Hepatocyte (in vitro differentiated cells): ENCODE measurements around the gene SLC25A28. TPM values are rescaled to one million over a fixed set of nuclear protein-coding genes. Genes with fewer than 3 reads are reported as not detected.

Experiments
- DNase-seq: peaks from one replicate; pipeline ENCODE4 v3.0.0-alpha.2; 2016; ENCODE audit warnings: low spot score
- H2AFZ ChIP-seq: fragments of 200-600 bp; sonication (generic); 2 replicates; pipeline ENCODE4 v1.6.0; 2016; ENCODE audit warnings: antibody characterized with exemption, mild to moderate bottlenecking
- H3K27ac ChIP-seq: fragments of 200-600 bp; sonication (generic); 2 replicates; pipeline ENCODE4 v1.5.1; 2016; ENCODE audit warnings: mild to moderate bottlenecking
- H3K27me3 ChIP-seq: fragments of 200-600 bp; sonication (generic); 2 replicates; pipeline ENCODE4 v1.6.1; 2016
- H3K36me3 ChIP-seq: fragments of 200-600 bp; sonication (generic); replicated peaks from 2 replicates; pipeline ENCODE4 v1.5.1; 2016; ENCODE audit warnings: low read depth; ENCODE audit not compliant: insufficient read depth
- H3K4me1 ChIP-seq: fragments of 200-600 bp; sonication (generic); 2 replicates; pipeline ENCODE4 v1.5.1; 2016; ENCODE audit warnings: mild to moderate bottlenecking, moderate library complexity; ENCODE audit not compliant: insufficient read depth
- H3K4me2 ChIP-seq: fragments of 200-600 bp; sonication (generic); 2 replicates; pipeline ENCODE4 v1.6.0; 2016
- H3K4me3 ChIP-seq: fragments of 200-600 bp; sonication (generic); 2 replicates; pipeline ENCODE4 v1.5.1; 2016; ENCODE audit warnings: mild to moderate bottlenecking
- H3K79me2 ChIP-seq: fragments of 200-600 bp; sonication (generic); 2 replicates; pipeline ENCODE4 v1.6.0; 2017; ENCODE audit warnings: mild to moderate bottlenecking
- H3K9me2 ChIP-seq: fragments of 200-600 bp; sonication (generic); replicated peaks from 2 replicates; pipeline ENCODE4 v1.6.0; 2017; ENCODE audit warnings: mild to moderate bottlenecking; ENCODE audit not compliant: insufficient read depth
- H3K9me3 ChIP-seq: fragments of 200-600 bp; sonication (generic); 2 replicates; pipeline ENCODE4 v1.5.1; 2016; ENCODE audit warnings: low read depth, mild to moderate bottlenecking
- H4K20me1 ChIP-seq: fragments of 200-600 bp; sonication (generic); 2 replicates; pipeline ENCODE4 v1.6.0; 2016; ENCODE audit warnings: mild to moderate bottlenecking; ENCODE audit not compliant: insufficient read depth, poor library complexity, severe bottlenecking
- CTCF ChIP-seq: fragments of 200-600 bp; sonication (generic); IDR thresholded peaks from 2 replicates; pipeline ENCODE4 v1.5.1; 2016; ENCODE audit warnings: antibody characterized with exemption, mild to moderate bottlenecking; ENCODE audit not compliant: poor library complexity
- EZH2 ChIP-seq: fragments of 200-600 bp; sonication (generic); IDR thresholded peaks from 2 replicates; pipeline ENCODE4 v1.6.1; 2016; ENCODE audit warnings: antibody characterized with exemption, mild to moderate bottlenecking, borderline replicate concordance
- EZH2phosphoT487 ChIP-seq: fragments of 200-600 bp; sonication (generic); IDR thresholded peaks from one replicate; pipeline ENCODE4 v1.6.1; 2018; ENCODE audit warnings: antibody characterized with exemption, mild to moderate bottlenecking, low read depth, moderate library complexity; ENCODE audit not compliant: unreplicated experiment, severe bottlenecking
- WGBS: methylation state at CpG from one replicate; pipeline ENCODE4 v1.1.6; 2016; ENCODE audit warnings: low lambda C conversion rate; ENCODE audit errors: missing lambda C conversion rate; 5-methylcytosine and 5-hydroxymethylcytosine counted together
- polyA plus RNA-seq: library from polyadenylated mRNA; unstranded; fragments of >200 nt; fragmentation: Nextera tagmentation; extraction: Ambion mirVana; gene quantifications from 2 replicates; pipeline ENCODE4 v1.2.1, GENCODE V29; 2016
- total RNA-seq: library from RNA; depleted of rRNA; stranded (reverse); fragments of >200 nt; gene quantifications from 2 replicates; pipeline ENCODE4 v1.2.3, GENCODE V29; 2014

SLC25A28 gene
- total and polyA plus RNA-seq, 2 experiments from 2014 or later = 15.8 to 33.7 TPM

DNA sequence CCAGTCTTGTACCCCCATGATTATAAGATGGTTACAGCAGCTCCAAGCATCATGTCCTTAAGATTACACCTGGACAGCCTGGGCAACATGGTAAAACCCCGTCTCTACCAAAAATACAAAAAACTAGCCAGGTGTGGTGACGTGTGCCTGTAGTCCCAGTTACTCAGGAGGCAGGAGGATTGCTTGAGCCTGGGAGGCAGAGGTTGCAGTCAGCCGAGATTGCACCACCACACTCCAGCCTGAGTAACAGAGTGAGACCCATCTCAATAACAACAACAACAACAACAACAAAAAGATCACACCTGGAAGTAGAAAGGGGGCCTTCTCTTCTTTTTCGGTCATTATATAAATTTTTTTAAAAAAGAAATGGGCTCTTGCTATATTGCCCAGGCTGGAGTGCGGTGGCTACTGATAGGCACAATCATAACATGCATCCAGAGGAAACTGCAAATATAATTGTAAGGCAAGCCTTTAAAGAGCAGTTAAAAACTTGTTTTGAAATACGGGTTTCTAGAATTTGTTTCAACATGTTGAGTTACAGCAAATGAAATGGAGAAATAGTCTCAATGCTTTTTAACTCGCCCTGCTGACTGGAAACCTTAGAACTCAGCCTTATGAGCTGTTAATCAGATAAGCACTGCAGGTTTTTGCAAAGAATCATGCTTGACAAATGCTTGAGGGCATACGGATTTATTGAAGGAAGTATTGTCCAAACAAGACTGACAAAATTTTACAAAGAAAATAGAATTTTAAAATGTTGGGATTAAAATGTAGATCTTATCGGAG, 34.3 kb upstream of the SLC25A28 start:
- no peaks in the 10 kb centered on the region for H3K36me3 ChIP-seq
- no peaks in the 10 kb centered on the region for H3K4me1 ChIP-seq
- no peaks in the 10 kb centered on the region for H3K27me3 ChIP-seq
- no peak for DNase-seq
- no peaks in the 10 kb centered on the region for H4K20me1 ChIP-seq
- H3K9me2 ChIP-seq = no peaks in the 10 kb centered on the region
- H3K4me3 ChIP-seq = no peak overlapping the region
- H3K79me2 ChIP-seq = peaks cover 1% of the 10 kb centered on the region
- no peak overlapping the region for H3K4me2 ChIP-seq
- 80% methylated on average over 9 of the region's 9 CpGs for WGBS
- no peaks in the 10 kb centered on the region for H3K9me3 ChIP-seq
- no peak for TF ChIP-seq CTCF
- TF ChIP-seq EZH2phosphoT487 = no peak
- no peak for TF ChIP-seq EZH2
- no peak overlapping the region for H3K27ac ChIP-seq
- no peak overlapping the region for H2AFZ ChIP-seq

GRCh38 chr10:99652800-99653390, 32.7 kb upstream of the SLC25A28 start:
- H3K27me3 ChIP-seq = no peaks in the 10 kb centered on the region
- H3K79me2 ChIP-seq = no peaks in the 10 kb centered on the region
- no peak overlapping the region for H3K4me3 ChIP-seq
- H3K36me3 ChIP-seq = no peaks in the 10 kb centered on the region
- H4K20me1 ChIP-seq = no peaks in the 10 kb centered on the region
- no peaks in the 10 kb centered on the region for H3K9me2 ChIP-seq
- no peak overlapping the region for H2AFZ ChIP-seq
- no peak for DNase-seq
- WGBS = 79% methylated on average over 4 of the region's 4 CpGs
- H3K4me1 ChIP-seq = peaks cover 4% of the 10 kb centered on the region
- no peak overlapping the region for H3K4me2 ChIP-seq
- no peaks in the 10 kb centered on the region for H3K9me3 ChIP-seq
- no peak for TF ChIP-seq EZH2phosphoT487
- H3K27ac ChIP-seq = no peak overlapping the region

DNA sequence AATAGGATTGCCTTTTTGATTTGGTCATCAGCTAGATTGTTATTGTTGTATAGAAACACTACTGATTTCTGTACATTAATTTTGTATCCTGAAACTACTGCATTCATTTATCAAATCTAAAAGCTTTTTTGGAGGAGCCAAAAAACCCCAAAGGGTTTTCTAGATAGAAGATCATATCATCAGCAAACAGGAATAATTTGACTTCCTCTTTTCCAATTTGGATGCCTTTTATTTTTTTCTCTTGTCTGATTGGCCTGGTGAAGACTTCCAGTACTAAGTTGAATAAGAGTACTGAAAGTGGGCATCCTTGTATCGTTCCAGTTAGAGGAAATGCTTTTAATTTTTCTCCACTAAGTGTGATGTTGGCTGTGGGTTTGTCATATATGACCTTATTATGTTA, 28.5 kb upstream of the SLC25A28 start:
- Histone ChIP-seq H3K9me2 (no peaks in the 10 kb centered on the region), H2AFZ (no peak overlapping the region), H3K79me2 (no peaks in the 10 kb centered on the region), H3K9me3 (no peaks in the 10 kb centered on the region), H3K36me3 (no peaks in the 10 kb centered on the region), H3K27me3 (no peaks in the 10 kb centered on the region), H4K20me1 (no peaks in the 10 kb centered on the region), H3K4me1 (peaks cover 6% of the 10 kb centered on the region), H3K4me2 (no peak overlapping the region), H3K4me3 (no peak overlapping the region), H3K27ac (no peak overlapping the region)
- WGBS = 0% methylated on average over 1 of the region's 1 CpG
- TF ChIP-seq EZH2phosphoT487 = no peak
- TF ChIP-seq EZH2 = no peak
- no peak for TF ChIP-seq CTCF
- DNase-seq = no peak

DNA sequence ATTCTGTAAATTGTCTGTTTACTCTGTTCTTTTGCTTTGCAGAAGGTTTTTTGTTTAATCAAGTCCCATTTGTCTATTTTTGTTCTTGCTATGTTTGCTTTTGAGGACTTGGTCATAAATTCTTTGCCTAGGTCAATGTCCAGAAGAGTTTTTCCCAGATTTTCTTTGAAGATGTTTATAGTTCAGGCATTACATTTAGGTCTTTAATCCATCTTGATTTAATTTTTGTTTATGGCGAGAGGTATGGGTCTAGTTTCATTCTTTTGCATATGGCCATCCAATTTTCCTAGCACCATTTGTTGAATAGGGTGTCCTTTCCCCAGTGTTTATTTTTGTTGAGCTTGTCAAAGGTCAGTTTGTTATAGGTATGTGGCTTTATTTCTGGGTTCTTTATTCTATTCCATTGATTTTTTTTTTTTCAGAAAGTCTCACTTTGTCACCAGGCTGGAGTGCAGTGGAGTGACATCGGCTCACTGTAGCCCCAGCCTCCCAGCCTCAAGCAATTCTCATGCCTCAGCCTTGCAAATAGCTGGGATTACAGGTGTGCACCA, 27.4 kb upstream of the SLC25A28 start:
- Histone ChIP-seq H2AFZ (no peak overlapping the region), H3K9me3 (no peaks in the 10 kb centered on the region), H3K4me3 (no peak overlapping the region), H3K4me2 (peak overlapping the region; percentile 37), H3K4me1 (peaks cover 6% of the 10 kb centered on the region), H3K27ac (peak overlapping the region; percentile 28), H3K79me2 (no peaks in the 10 kb centered on the region), H3K9me2 (no peaks in the 10 kb centered on the region), H4K20me1 (no peaks in the 10 kb centered on the region), H3K27me3 (no peaks in the 10 kb centered on the region), H3K36me3 (no peaks in the 10 kb centered on the region)
- 71% methylated on average over 2 of the region's 2 CpGs for WGBS
- no peak for TF ChIP-seq CTCF
- TF ChIP-seq EZH2phosphoT487 = no peak
- TF ChIP-seq EZH2 = no peak
- DNase-seq = no peak
